HG02623 (cell line): ENCODE data around the gene KCND3.

Experiments used
- ATAC-seq: cut with Tn5 transposase; IDR thresholded peaks from one replicate; pipeline ENCODE4 v1.9.1; 2021; ENCODE audit warnings: moderate library complexity; ENCODE audit not compliant: unreplicated experiment

KCND3 gene

GRCh38 chr1:111884772-111885443 lies 104.6 kb downstream of the KCND3 start:
- no peak for ATAC-seq

GRCh38 chr1:111882986-111883560 lies 106.4 kb downstream of the KCND3 start:
- ATAC-seq: no peak

DNA sequence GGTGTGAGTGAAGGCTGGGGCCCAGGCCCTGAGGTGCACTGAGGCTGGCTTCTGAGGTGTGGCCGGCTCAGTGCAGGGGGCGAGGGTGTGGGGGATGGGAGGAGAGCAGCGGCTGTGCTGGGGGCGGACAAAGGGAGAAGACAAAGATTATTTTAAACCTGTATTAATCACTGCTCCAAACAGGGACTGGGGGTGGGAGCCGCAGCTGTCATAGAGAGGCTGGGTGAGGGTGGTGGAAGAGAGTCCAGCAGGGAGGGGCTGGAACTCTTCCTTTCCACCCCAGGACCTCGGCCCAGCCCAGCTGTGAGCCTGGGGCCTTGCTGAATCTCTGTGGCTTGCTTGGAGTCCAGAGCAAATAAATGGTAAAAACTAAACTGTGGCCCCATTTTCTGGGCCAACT lies 106.9 kb downstream of the KCND3 start:
- no peak for ATAC-seq

DNA sequence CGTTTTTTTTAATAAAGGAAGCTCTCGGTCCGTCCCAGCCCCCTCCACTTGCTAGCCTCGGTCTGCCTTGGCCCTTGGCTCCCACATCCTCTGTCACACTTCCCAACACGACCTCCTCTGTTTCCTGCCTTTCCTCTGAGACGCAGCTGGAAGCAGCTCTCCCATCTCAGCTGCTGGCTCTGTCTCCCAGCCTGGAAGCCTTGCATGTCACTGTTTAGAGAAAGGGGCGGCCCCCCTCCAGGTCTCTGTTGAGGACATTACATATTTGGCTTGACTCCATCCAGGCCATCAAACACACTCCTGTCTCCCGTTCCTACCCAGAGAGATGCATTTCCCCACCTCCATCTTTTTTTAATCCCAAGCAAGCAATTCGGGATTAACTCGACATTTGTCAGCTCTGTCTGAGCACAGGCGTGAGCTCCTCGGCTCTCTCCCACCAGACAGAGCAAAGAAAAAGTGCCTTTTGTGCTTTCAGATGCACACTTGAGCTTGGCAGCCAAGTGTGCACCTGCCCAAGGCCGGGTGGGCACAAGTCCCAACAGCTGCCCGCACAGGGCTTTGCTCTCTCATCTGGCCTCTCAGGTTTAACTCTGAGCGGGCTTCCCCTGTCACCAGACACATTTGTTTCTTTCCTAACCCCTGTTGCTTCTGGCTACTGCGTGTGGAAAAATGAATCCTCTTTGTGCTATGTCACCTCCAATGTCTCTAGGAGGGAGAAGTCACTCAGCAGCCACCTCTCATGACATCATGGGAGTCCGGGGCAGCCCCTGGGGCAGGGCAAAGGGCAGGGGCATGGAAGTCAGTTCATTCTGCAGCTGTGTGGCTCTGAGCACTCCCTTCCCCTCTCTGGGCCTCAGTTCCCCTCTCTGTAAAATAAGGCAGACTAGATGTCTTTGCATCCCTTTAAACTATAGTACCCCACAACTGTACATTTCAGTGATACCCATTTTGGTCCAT lies 108.3 kb downstream of the KCND3 start:
- no peak for ATAC-seq

DNA sequence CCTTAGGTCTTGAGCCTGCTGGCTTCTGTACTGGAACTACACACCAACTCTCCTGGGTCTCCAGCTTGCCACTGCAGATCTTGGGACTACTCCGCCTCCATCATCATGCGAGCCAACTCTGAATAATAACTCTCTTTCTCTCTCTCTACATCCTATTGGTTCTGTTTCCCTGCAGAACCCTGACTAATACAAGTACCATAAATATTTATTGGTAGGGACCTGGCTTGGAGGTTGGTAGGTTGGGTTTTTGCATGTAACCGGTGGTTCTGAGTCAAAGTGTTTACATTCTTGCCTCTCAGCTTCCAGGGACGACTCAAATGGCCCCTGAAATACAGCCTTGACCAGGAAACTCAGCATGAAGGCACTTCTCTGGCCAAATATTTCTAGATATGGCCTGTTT lies 110.4 kb downstream of the KCND3 start:
- ATAC-seq: no peak

DNA sequence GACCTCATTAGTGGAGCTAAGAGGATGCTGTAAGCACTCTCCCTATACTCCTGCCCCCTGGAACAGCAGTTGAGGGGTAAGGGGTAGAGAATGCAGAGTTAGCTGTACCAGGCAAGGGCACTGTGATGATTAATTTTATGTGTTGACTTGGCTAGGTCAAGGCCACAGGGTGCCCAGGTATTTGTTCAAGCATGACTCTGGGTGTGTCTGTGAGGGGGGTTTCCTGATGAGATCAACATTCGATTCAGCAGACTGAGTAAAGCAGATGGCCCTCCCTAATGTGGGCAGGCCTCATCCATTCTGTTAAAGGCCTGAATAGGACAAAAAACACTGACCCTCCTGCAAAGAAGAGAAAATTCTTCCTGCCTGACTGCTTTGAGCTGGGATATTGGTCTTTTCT lies 110.8 kb downstream of the KCND3 start:
- no peak for ATAC-seq

- no peak for ATAC-seq
Measured at GRCh38 chr1:111878091-111878490, 111.4 kb downstream of the KCND3 start.

GRCh38 chr1:111876631-111877030 lies 112.8 kb downstream of the KCND3 start:
- no peak for ATAC-seq

GRCh38 chr1:111875640-111876039 lies 113.8 kb downstream of the KCND3 start:
- ATAC-seq: no peak

- no peak for ATAC-seq
Measured at GRCh38 chr1:111873460-111874030, 115.9 kb downstream of the KCND3 start.

DNA sequence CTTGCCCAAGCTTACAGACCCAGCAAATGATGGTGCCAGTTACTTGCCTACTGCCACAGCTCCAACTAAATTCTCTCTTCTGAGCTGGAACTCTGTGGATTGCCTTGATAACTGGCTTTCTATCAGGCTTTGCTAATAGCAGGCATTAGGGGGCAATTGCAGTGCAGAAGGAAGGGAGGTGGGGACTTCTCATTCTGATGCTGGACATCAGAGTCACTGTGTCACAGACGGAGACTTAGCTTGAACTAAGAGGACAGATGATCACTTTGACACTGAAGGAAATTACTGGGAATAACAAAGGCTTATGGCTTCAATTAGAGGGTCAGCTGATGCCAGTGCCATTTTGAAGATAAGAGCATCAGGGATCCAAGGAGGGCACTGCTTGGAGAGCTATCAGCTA lies 119.3 kb downstream of the KCND3 start:
- no peak for ATAC-seq

GRCh38 chr1:111867868-111868440 lies 121.5 kb downstream of the KCND3 start:
- ATAC-seq: no peak

DNA sequence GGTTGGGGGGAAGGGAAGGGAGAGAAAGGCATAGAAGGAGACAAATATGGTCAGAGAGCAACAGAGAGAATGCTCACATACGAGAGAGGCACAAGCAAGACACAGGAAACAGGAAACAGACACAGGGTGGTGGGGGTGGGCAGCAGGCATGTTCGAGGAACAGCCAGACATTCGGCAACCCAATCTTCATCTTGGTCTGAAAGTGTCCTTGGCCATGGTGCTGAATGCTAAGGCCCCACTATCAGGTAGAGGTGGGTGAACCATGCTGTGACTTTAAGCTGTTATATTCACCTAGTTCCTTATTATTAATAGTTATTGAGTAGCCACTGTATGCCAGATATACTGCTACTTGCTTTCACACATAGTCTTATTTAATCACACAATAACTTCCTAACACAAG lies 124.6 kb downstream of the KCND3 start:
- ATAC-seq: no peak

- ATAC-seq: no peak
Measured at GRCh38 chr1:111863401-111863800, 126.1 kb downstream of the KCND3 start.

GRCh38 chr1:111862599-111862998 lies 126.9 kb downstream of the KCND3 start:
- no peak for ATAC-seq

- ATAC-seq: no peak
Measured at GRCh38 chr1:111861523-111861922, 127.9 kb downstream of the KCND3 start.

DNA sequence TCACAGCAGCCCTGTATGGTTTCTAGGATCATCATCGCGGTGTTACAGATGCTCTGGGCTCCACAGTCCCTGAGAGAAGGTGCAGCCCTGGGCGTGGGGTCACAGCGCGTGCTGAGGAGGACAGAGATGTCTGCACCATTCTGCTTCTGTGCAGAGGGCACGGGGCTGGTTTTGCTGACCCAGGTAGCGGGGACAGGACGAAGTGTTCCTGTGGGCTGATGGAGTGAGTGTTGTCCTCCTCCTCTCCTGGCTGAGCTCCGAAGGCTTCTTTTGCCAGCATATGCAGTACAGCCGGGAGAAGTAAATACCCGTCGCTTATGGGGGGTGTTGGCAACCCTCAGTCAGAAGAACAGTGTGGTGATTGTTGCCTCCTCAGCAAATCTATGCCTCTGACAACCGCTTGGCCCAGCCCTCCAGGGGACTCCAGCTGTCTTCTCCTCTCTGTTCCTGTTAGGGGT lies 132.2 kb downstream of the KCND3 start:
- ATAC-seq: no peak

DNA sequence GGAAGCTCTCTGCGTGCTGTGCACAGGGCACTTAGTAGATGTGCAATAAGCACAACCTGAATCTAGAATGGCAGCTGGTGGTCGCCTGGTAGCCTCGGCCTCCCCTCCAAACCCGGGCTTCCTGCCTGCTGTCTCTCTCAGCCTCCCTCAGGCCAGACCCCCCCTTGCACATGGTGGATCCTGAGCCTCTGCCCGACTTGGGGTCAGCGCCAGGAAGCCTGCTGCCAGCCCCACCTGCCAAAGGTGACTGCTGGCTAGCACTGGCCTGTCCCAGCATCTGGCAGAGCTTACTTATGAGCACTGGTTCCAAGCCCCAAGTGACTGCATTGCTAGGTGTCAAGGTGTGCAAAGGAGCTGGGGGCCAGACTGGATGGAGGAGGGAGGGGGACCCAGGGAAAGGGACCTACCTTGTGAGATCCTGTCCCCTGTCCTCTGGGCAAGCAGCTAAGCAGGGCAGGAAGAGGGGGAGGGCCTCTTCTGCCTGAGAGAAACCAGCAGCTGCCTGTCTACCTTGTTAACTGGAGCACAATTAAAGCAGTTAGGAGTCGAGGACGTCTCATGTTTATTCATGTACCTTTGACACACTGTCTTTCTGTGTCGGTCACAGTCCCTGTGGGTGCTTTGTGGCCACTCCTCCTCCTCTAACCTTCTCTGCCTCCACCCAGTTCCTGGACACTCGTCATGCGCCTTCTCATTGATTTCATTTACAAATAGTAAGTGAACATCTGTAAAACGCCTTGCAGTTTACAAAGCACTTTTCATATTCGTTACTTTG lies 132.9 kb downstream of the KCND3 start:
- no peak for ATAC-seq

GRCh38 chr1:111855260-111855659 lies 134.2 kb downstream of the KCND3 start:
- ATAC-seq: no peak

DNA sequence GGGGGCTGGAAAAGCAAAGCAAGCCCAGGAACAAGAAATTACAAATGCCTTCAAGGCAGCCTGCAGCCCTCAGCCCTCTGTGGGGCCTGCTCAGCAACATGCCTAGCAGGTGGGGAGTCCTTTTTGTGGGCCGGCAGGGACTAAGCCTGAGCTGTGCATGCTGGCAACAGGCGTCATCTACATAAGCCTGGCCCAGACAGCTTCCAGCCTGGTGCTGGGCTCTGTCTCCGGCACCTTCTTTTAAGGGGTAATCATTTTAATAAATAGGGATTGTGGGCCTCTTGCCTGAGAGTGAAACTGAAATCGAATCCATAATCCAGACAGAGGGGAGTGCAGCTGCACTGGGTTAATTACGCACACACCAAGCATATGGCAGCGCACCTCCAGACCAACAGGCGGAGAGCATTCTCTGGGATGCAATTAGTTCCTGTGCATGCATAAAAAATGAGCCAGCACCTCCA lies 137.2 kb downstream of the KCND3 start:
- no peak for ATAC-seq
